Measurements from ENCODE around the gene ARHGAP28.

Gene ARHGAP28

GRCh38 chr18:6728331-6728730 is 1.2 kb upstream of the ARHGAP28 start:
- no peaks in the 10 kb centered on the region for H3K4me1 ChIP-seq (ENCODE audit: control insufficient read depth in 1 of 2, insufficient read depth in 1 of 2, low read depth in 1 of 2, low read length in 1 of 2)
- no peak overlapping the region for H3K4me3 ChIP-seq (ENCODE audit: low read depth in 1 of 2, low read length in 1 of 2)
- no peak for TF ChIP-seq CTCF (IDR thresholded peaks at IDR 0.05)
- H3K27me3 ChIP-seq = peaks cover 59% of the 10 kb centered on the region
- H3K9me3 ChIP-seq = no peaks in the 10 kb centered on the region
- no peaks in the 10 kb centered on the region for H3K36me3 ChIP-seq
- no peak overlapping the region for H3K27ac ChIP-seq

- no peaks in the 10 kb centered on the region for H3K36me3 ChIP-seq
- peaks cover 59% of the 10 kb centered on the region for H3K27me3 ChIP-seq
- no peaks in the 10 kb centered on the region for H3K9me3 ChIP-seq
- no peak for TF ChIP-seq CTCF (IDR thresholded peaks at IDR 0.05)
- no peak overlapping the region for H3K4me3 ChIP-seq (ENCODE audit: low read depth in 1 of 2, low read length in 1 of 2)
- H3K4me1 ChIP-seq (ENCODE audit: control insufficient read depth in 1 of 2, insufficient read depth in 1 of 2, low read depth in 1 of 2, low read length in 1 of 2) = no peaks in the 10 kb centered on the region
- H3K27ac ChIP-seq = no peak overlapping the region
Observed at GRCh38 chr18:6728809-6729246, 688 bp upstream of the ARHGAP28 start.

- H3K27me3 ChIP-seq = peaks cover 59% of the 10 kb centered on the region
- no peak overlapping the region for H3K4me3 ChIP-seq (ENCODE audit: low read depth in 1 of 2, low read length in 1 of 2)
- no peak overlapping the region for H3K27ac ChIP-seq
- TF ChIP-seq CTCF (IDR thresholded peaks at IDR 0.05) = no peak
- no peaks in the 10 kb centered on the region for H3K36me3 ChIP-seq
- H3K9me3 ChIP-seq = no peaks in the 10 kb centered on the region
- no peaks in the 10 kb centered on the region for H3K4me1 ChIP-seq (ENCODE audit: control insufficient read depth in 1 of 2, insufficient read depth in 1 of 2, low read depth in 1 of 2, low read length in 1 of 2)
Observed at GRCh38 chr18:6730416-6731221, 1.1 kb downstream of the ARHGAP28 start.

GRCh38 chr18:6731222-6731596 is 1.7 kb downstream of the ARHGAP28 start:
- TF ChIP-seq CTCF (IDR thresholded peaks at IDR 0.05) = no peak
- Histone ChIP-seq H3K27ac (no peak overlapping the region), H3K4me3 (ENCODE audit: low read depth in 1 of 2, low read length in 1 of 2) (no peak overlapping the region), H3K36me3 (no peaks in the 10 kb centered on the region), H3K4me1 (ENCODE audit: control insufficient read depth in 1 of 2, insufficient read depth in 1 of 2, low read depth in 1 of 2, low read length in 1 of 2) (no peaks in the 10 kb centered on the region), H3K9me3 (no peaks in the 10 kb centered on the region), H3K27me3 (peaks cover 58% of the 10 kb centered on the region)

- Histone ChIP-seq H3K27me3 (peaks cover 42% of the 10 kb centered on the region), H3K4me1 (ENCODE audit: control insufficient read depth in 1 of 2, insufficient read depth in 1 of 2, low read depth in 1 of 2, low read length in 1 of 2) (no peaks in the 10 kb centered on the region), H3K4me3 (ENCODE audit: low read depth in 1 of 2, low read length in 1 of 2) (no peak overlapping the region), H3K27ac (no peak overlapping the region), H3K9me3 (no peaks in the 10 kb centered on the region), H3K36me3 (no peaks in the 10 kb centered on the region)
- TF ChIP-seq CTCF (IDR thresholded peaks at IDR 0.05) = no peak
Observed at GRCh38 chr18:6732952-6733351, 3.4 kb downstream of the ARHGAP28 start.
